VCaP (cell line): ENCODE data around the gene RUVBL1.

Experiments used
- H3K27ac ChIP-seq: fragments of 450-650 bp; 2 replicates; pipeline ENCODE4 v1.5.1; 2017
- CTCF ChIP-seq: fragments of 450-650 bp; conservative IDR thresholded peaks from 2 replicates; pipeline ENCODE4 v1.5.1; 2017; ENCODE audit warnings: mild to moderate bottlenecking, moderate library complexity

RUVBL1 gene

DNA sequence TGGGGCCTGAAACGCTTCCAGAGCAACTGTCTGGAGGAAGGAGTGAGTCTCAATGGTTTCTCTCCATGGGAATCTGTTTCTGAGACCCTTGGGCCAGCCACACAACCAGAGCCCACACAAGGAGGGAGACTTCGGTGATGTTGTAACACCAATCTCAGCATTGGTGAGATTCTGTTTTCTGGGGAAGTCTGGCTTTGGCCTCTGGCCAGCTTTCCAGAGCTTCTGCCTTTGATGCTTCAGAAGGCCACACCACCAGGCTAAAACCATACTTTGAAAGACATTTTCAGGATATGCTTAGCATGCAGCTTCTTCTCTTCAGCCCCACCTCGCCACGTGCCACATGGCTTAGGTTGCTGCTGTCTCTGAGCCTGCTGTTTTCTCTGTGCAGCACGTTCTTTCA is 26.0 kb upstream of the RUVBL1 start:
- TF ChIP-seq CTCF = no peak
- H3K27ac ChIP-seq = no peak overlapping the region

- no peak overlapping the region for H3K27ac ChIP-seq
- no peak for TF ChIP-seq CTCF
Observed at GRCh38 chr3:128146201-128146600, 22.6 kb upstream of the RUVBL1 start.

DNA sequence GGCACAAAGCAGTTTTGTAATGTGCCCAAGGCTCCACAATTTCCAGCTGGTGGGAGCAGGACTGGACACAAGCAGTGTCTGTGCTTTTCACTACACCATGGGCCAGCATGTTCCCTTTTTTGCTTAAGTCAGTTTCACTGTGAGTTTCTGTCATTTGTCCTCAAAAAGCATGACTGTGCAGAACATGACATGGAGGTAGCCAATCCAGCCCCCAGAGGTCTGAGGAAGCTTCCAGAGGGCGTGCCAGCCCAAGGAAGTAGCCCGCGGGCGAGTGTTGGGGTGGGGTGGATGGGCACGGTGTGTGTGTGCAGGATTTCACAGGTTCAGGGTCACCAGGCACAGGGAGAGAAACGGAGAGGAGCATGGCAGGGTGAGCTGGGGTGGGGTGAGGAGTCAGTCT is 21.7 kb upstream of the RUVBL1 start:
- TF ChIP-seq CTCF = no peak
- no peak overlapping the region for H3K27ac ChIP-seq

- TF ChIP-seq CTCF = no peak
Observed at GRCh38 chr3:128144512-128145187, 21.0 kb upstream of the RUVBL1 start.

DNA sequence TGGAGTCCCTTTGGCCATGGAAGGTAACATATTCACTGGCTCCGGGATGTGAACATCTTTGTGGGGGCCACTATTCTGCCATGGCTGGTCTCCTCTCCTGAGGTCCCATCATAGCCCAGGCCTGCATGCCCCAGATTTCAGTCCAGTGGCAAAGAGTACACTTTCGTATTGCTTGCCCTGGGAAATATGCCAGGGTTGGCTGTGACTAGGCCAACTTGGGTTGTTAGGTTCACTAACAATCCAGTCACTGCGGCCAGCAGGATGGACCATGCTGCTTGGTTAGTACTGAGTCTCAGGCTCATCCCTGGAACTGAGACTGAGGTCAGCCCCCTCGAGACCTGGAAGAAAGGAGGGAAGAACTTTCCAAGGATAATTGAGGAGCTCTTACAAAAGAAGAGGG is 19.9 kb upstream of the RUVBL1 start:
- H3K27ac ChIP-seq = no peak overlapping the region
- no peak for TF ChIP-seq CTCF

More at GRCh38 chr3:128144512-128145187, 21.0 kb upstream of the RUVBL1 start:
- H3K27ac ChIP-seq = no peak overlapping the region

- TF ChIP-seq CTCF = peak; percentile 64
- H3K27ac ChIP-seq = no peak overlapping the region
Observed at GRCh38 chr3:128133273-128133883, 9.8 kb upstream of the RUVBL1 start.

- no peak overlapping the region for H3K27ac ChIP-seq
- TF ChIP-seq CTCF = no peak
Observed at GRCh38 chr3:128131897-128132646, 8.5 kb upstream of the RUVBL1 start.
